Neuron (in vitro differentiated cells): ENCODE results near the gene AKAP6.

ENCODE experiments used
- H2AFZ ChIP-seq: one replicate; pipeline ENCODE4 v1.6.1; 2013; ENCODE audit warnings: low read depth, mild to moderate bottlenecking, inconsistent platforms, low read length, moderate library complexity
- H3K27me3 ChIP-seq: one replicate; pipeline ENCODE4 v1.6.1; 2013; ENCODE audit warnings: low read length; ENCODE audit not compliant: insufficient read depth
- H3K36me3 ChIP-seq: one replicate; pipeline ENCODE4 v1.6.1; 2013; ENCODE audit warnings: low read length; ENCODE audit not compliant: insufficient read depth
- H3K4me1 ChIP-seq: one replicate; pipeline ENCODE4 v1.6.1; 2013; ENCODE audit warnings: low read length; ENCODE audit not compliant: insufficient read depth
- H3K4me3 ChIP-seq: 2 replicates; pipeline ENCODE4 v1.5.1; 2013; ENCODE audit warnings: mild to moderate bottlenecking, low read length, moderate library complexity
- H3K9me3 ChIP-seq: one replicate; pipeline ENCODE4 v1.6.1; 2013; ENCODE audit warnings: low read length

The AKAP6 gene

DNA sequence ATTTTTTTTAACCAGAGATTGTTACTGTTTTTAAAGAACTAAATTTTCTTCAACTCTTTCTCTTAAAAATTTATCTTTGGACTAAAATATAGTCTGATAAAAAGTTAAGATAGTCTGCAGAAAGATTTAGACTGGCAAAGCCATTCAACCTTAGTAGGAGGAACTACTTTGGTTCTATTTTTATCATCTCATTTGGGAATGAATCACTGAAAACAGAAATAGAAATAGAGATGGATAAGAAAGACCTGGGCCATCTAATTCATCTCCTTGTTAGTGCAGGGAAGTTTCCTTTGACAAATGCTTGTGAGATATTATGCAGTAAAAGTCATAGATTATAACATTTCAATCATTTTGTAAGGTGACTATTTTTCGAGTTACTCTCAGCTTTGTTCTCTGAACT is 346.3 kb downstream of the AKAP6 start:
- H3K9me3 ChIP-seq, result peaks cover 4% of the 10 kb centered on the region
- no peaks in the 10 kb centered on the region for H3K36me3 ChIP-seq
- H2AFZ ChIP-seq, result no peak overlapping the region
- peaks cover 26% of the 10 kb centered on the region for H3K4me1 ChIP-seq
- no peak overlapping the region for H3K4me3 ChIP-seq
- no peaks in the 10 kb centered on the region for H3K27me3 ChIP-seq

GRCh38 chr14:32677129-32677780 is 348.2 kb downstream of the AKAP6 start:
- H3K4me1 ChIP-seq, result peaks cover 26% of the 10 kb centered on the region

DNA sequence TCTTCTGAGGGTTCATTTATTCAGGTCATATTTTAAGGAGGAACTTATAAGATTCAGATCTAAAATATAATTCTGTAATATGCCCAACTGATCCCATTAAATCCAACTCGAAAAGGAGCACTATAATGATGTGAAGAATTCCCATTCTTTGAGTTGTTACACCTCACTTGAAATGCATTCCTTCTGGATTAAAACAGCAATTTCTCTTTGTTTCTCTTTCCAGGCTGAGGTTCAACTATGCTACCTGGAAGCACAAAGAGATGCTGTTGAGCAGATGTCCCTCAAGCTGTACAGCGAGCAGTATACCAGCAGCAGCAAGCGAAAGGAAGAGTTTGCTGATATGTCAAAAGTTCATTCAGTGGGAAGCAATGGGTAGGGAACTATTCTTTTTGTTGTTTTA is 349.0 kb downstream of the AKAP6 start:
- Histone ChIP-seq H3K9me3 (no peaks in the 10 kb centered on the region), H3K4me1 (peaks cover 26% of the 10 kb centered on the region), H3K36me3 (no peaks in the 10 kb centered on the region), H3K27me3 (no peaks in the 10 kb centered on the region), H2AFZ (no peak overlapping the region), H3K4me3 (no peak overlapping the region)

More at GRCh38 chr14:32677129-32677780, 348.2 kb downstream of the AKAP6 start:
- no peaks in the 10 kb centered on the region for H3K36me3 ChIP-seq
- no peak overlapping the region for H2AFZ ChIP-seq
- H3K27me3 ChIP-seq, result no peaks in the 10 kb centered on the region
- peaks cover 2% of the 10 kb centered on the region for H3K9me3 ChIP-seq
- no peak overlapping the region for H3K4me3 ChIP-seq

DNA sequence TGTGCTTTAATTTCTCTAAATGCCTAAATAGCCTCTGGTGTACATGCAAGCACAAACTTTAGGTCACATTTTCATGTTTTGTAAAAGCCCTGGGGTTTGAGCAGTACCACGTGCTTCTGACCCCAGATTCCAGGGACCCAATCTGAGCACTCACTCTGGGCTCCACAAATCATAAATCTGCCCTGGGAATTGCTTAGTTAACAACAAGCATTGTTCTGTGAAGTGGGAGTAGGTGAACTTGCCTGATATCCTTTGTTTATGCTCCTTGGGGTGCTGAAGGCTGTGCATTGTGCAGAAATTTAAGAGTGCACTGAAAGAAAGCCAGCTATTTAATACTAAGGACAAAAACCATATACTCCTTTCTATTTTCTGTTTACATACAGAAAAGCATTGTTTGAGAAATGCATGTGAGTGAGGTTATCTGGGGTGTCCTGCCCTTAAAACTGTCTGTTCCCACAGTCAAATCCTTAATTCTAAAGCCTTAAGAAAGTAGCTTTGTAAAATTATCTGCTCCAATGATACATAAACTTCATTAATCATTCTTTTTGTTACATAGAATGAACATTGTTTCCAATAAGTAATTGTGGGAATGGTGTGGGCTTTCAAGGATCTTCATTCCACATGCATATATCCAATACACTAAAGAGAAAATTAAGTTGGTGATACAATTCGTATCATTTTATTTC is 351.0 kb downstream of the AKAP6 start:
- Histone ChIP-seq H3K4me1 (peaks cover 26% of the 10 kb centered on the region), H2AFZ (no peak overlapping the region), H3K9me3 (no peaks in the 10 kb centered on the region), H3K27me3 (no peaks in the 10 kb centered on the region), H3K4me3 (no peak overlapping the region), H3K36me3 (no peaks in the 10 kb centered on the region)

GRCh38 chr14:32681598-32681997 is 352.5 kb downstream of the AKAP6 start:
- peaks cover 26% of the 10 kb centered on the region for H3K4me1 ChIP-seq
- H3K36me3 ChIP-seq, result no peaks in the 10 kb centered on the region
- H3K27me3 ChIP-seq, result no peaks in the 10 kb centered on the region
- H3K9me3 ChIP-seq, result no peaks in the 10 kb centered on the region
- no peak overlapping the region for H2AFZ ChIP-seq
- no peak overlapping the region for H3K4me3 ChIP-seq

GRCh38 chr14:32682214-32682613 is 353.1 kb downstream of the AKAP6 start:
- H3K4me1 ChIP-seq, result peaks cover 26% of the 10 kb centered on the region
- no peaks in the 10 kb centered on the region for H3K27me3 ChIP-seq
- H3K36me3 ChIP-seq, result no peaks in the 10 kb centered on the region
- no peaks in the 10 kb centered on the region for H3K9me3 ChIP-seq
- H3K4me3 ChIP-seq, result no peak overlapping the region
- no peak overlapping the region for H2AFZ ChIP-seq

GRCh38 chr14:32683679-32684078 is 354.6 kb downstream of the AKAP6 start:
- H3K9me3 ChIP-seq, result no peaks in the 10 kb centered on the region
- peaks cover 15% of the 10 kb centered on the region for H3K4me1 ChIP-seq
- H3K36me3 ChIP-seq, result no peaks in the 10 kb centered on the region
- H3K4me3 ChIP-seq, result no peak overlapping the region
- H2AFZ ChIP-seq, result no peak overlapping the region
- no peaks in the 10 kb centered on the region for H3K27me3 ChIP-seq

GRCh38 chr14:32688941-32689340 is 359.8 kb downstream of the AKAP6 start:
- no peaks in the 10 kb centered on the region for H3K27me3 ChIP-seq
- H3K4me3 ChIP-seq, result no peak overlapping the region
- H2AFZ ChIP-seq, result no peak overlapping the region
- no peaks in the 10 kb centered on the region for H3K36me3 ChIP-seq
- no peaks in the 10 kb centered on the region for H3K9me3 ChIP-seq
- peaks cover 23% of the 10 kb centered on the region for H3K4me1 ChIP-seq

DNA sequence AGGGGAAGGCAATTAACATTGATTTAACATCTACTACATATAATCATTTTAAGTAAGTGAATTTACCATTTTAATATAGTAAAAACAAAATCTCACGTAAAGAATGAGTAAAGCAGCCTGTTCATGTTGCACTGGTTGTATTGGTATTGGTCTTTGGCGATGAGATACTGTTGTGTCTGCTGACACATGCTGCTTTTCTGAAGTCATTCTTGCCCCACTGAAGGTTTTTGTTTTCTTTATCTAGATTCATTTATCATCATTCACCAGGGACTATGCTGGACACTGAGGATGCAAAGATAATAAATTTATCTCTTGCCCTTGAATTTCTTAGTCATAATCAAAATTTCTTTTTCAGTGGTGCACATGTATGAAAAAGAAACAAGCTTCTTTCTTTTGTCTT is 363.3 kb downstream of the AKAP6 start:
- no peaks in the 10 kb centered on the region for H3K36me3 ChIP-seq
- H3K27me3 ChIP-seq, result no peaks in the 10 kb centered on the region
- H3K4me3 ChIP-seq, result no peak overlapping the region
- peaks cover 45% of the 10 kb centered on the region for H3K4me1 ChIP-seq
- no peaks in the 10 kb centered on the region for H3K9me3 ChIP-seq
- H2AFZ ChIP-seq, result no peak overlapping the region

GRCh38 chr14:32693114-32693513 is 364.0 kb downstream of the AKAP6 start:
- H3K9me3 ChIP-seq, result no peaks in the 10 kb centered on the region
- H3K4me3 ChIP-seq, result no peak overlapping the region
- H3K27me3 ChIP-seq, result no peaks in the 10 kb centered on the region
- H3K4me1 ChIP-seq, result peaks cover 50% of the 10 kb centered on the region
- no peak overlapping the region for H2AFZ ChIP-seq
- H3K36me3 ChIP-seq, result no peaks in the 10 kb centered on the region

GRCh38 chr14:32694795-32695449 is 365.8 kb downstream of the AKAP6 start:
- no peak overlapping the region for H2AFZ ChIP-seq
- no peaks in the 10 kb centered on the region for H3K27me3 ChIP-seq
- H3K4me1 ChIP-seq, result peaks cover 50% of the 10 kb centered on the region
- no peaks in the 10 kb centered on the region for H3K9me3 ChIP-seq
- H3K36me3 ChIP-seq, result no peaks in the 10 kb centered on the region
- H3K4me3 ChIP-seq, result no peak overlapping the region

DNA sequence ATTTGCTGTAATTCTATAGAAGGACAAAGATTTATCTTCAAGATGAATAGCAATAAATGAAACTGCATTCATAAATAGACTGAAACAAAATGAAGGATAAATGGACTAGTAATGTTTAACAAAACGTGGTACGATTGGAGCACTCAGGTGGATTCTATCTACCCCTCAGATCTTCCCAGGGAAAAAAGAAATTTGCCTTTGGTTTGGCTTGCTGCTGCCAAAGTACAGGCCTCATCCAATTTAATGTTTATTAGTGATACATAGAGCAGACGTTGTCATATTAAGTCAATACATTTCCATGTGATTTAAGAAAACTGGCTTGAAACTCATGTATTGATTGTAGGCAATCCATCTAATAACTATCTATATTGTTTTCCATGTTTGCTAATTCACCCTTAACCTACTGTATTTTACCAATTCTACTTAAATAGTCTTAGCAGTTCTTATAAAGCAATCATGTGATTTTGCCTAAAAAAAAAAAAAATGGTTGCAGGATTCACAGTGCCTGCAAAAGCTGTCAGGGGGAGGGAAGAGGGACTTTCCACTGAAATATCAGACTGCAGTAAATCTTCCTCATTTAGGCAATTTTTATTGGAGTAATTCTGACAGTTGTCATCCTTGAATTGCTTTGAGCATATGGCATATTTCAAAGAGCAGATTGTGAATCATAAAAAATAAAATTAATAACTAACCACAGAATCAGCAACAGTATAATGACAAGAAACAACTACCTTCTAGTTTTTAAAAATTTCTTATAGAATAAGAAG is 367.4 kb downstream of the AKAP6 start:
- Histone ChIP-seq H2AFZ (no peak overlapping the region), H3K4me3 (no peak overlapping the region), H3K4me1 (peaks cover 48% of the 10 kb centered on the region), H3K36me3 (no peaks in the 10 kb centered on the region), H3K27me3 (no peaks in the 10 kb centered on the region), H3K9me3 (no peaks in the 10 kb centered on the region)

GRCh38 chr14:32697114-32697513 is 368.0 kb downstream of the AKAP6 start:
- Histone ChIP-seq H2AFZ (no peak overlapping the region), H3K4me3 (no peak overlapping the region), H3K36me3 (no peaks in the 10 kb centered on the region), H3K9me3 (no peaks in the 10 kb centered on the region), H3K4me1 (peaks cover 43% of the 10 kb centered on the region), H3K27me3 (no peaks in the 10 kb centered on the region)
